Measurements from ENCODE around the gene CEACAM1. TPM values are rescaled to one million over a fixed set of nuclear protein-coding genes. Genes with fewer than 3 reads are reported as not detected.
A peak's percentile ranks its signal among the peaks of the same experiment; 100 is the strongest.

The CEACAM1 gene
- total RNA-seq, 1 experiment from 2014 or later: 1.5 TPM

DNA sequence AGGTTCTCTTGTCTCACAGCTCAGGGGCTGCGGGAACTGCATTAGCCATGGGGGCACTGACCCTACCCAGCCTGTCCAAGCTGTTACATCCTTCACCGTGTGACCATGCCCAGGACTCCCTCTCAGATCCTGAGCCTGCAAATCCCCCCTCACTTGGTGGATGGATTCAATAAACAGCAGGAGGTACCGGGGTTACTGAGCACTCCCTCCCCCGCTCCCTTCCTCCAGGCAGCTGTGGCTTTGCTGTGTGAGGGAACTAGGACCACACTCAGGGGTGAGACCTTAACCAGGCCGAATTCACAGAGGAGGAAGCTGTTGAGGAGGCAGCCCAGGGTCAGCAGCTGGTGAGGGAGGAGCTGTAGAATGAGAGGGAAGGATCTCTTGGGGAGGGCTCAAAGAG, 27.0 kb upstream of the CEACAM1 start:
- Mint-ChIP-seq H3K36me3 (ENCODE audit: insufficient read depth in 1 of 3, low read depth in 3 of 3) (peaks cover 4 to 17% (median 12%) of the 10 kb centered on the region in 3 experiments; a peak in 6 of 7 replicates), H3K27me3 (ENCODE audit: low read depth) (peaks cover 19% of the 10 kb centered on the region)

More for the DNA sequence above, 27.0 kb upstream of the CEACAM1 start:
- H3K4me1 Mint-ChIP-seq: peaks cover 39 to 42% of the 10 kb centered on the region in 2 experiments
- Histone ChIP-seq H2AK5ac (ENCODE audit: insufficient read length, low read length) (no peak overlapping the region), H3K18ac (ENCODE audit: insufficient read length, low read depth, low read length) (no peak overlapping the region), H3K23me2 (ENCODE audit: insufficient read length, low read depth, low read length, poor library complexity, severe bottlenecking) (no peaks in the 10 kb centered on the region), H4K8ac (replicated peaks; ENCODE audit: insufficient read length, low read depth, low read length) (no peak overlapping the region), H3K79me1 (ENCODE audit: insufficient read depth, low read depth, low read length, poor library complexity, severe bottlenecking) (no peaks in the 10 kb centered on the region), H3K14ac (ENCODE audit: insufficient read depth, low read length) (no peak overlapping the region), H3K4ac (ENCODE audit: low read depth, low read length) (no peak overlapping the region), H3K9me3 (ENCODE audit: control insufficient read depth, low read depth, low read length) (no peaks in the 10 kb centered on the region), H3K27me3 (ENCODE audit: insufficient read depth, low read length) (no peaks in the 10 kb centered on the region), H3K56ac (ENCODE audit: insufficient read length, low read depth, low read length) (no peak overlapping the region), H2BK5ac (ENCODE audit: insufficient read length, low read length) (no peak overlapping the region), H3K4me1 (ENCODE audit: insufficient read depth, low read length) (peaks cover 3% of the 10 kb centered on the region; the same call in 1 of the 2 replicates), H3K27ac (ENCODE audit: insufficient read length, low read depth, low read length) (no peak overlapping the region), H3K79me2 (ENCODE audit: insufficient read depth, low read length) (no peaks in the 10 kb centered on the region), H2BK20ac (ENCODE audit: low read depth, low read length, poor library complexity, severe bottlenecking) (no peak overlapping the region), H4K91ac (ENCODE audit: insufficient read length, low read depth, low read length) (no peak overlapping the region), H3T11ph (ENCODE audit: low read length) (no peak overlapping the region), H2BK12ac (ENCODE audit: insufficient read length, low read depth, low read length) (no peak overlapping the region), H3K23ac (ENCODE audit: insufficient read length, low read depth, low read length) (no peak overlapping the region), H2AFZ (ENCODE audit: low read length) (no peak overlapping the region), H2BK120ac (ENCODE audit: low read depth, low read length, poor library complexity, severe bottlenecking) (no peak overlapping the region), H3K9ac (ENCODE audit: extremely low read depth, insufficient read length, low read length) (no peak overlapping the region), H4K20me1 (ENCODE audit: control insufficient read depth, insufficient read depth, insufficient read length) (no peaks in the 10 kb centered on the region), H2BK15ac (ENCODE audit: low read depth, low read length) (no peak overlapping the region), H4K5ac (ENCODE audit: insufficient read length, low read depth, low read length) (no peak overlapping the region), H3K4me2 (ENCODE audit: insufficient read depth, insufficient read length, low read length) (no peak overlapping the region)
- H3K27ac Mint-ChIP-seq: peak overlapping the region in 1 of 3 experiments; percentile 86; a peak in 1 of 7 replicates
- TF ChIP-seq, protein P1, sequence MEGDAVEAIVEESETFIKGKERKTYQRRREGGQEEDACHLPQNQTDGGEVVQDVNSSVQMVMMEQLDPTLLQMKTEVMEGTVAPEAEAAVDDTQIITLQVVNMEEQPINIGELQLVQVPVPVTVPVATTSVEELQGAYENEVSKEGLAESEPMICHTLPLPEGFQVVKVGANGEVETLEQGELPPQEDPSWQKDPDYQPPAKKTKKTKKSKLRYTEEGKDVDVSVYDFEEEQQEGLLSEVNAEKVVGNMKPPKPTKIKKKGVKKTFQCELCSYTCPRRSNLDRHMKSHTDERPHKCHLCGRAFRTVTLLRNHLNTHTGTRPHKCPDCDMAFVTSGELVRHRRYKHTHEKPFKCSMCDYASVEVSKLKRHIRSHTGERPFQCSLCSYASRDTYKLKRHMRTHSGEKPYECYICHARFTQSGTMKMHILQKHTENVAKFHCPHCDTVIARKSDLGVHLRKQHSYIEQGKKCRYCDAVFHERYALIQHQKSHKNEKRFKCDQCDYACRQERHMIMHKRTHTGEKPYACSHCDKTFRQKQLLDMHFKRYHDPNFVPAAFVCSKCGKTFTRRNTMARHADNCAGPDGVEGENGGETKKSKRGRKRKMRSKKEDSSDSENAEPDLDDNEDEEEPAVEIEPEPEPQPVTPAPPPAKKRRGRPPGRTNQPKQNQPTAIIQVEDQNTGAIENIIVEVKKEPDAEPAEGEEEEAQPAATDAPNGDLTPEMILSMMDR (conservative IDR thresholded peaks at IDR 0.05): no peak
- no CpG with 5 or more reads among the region's 5 CpGs for WGBS (ENCODE audit: extremely low coverage, insufficient read length, low lambda C conversion rate)
- H3K9me3 Mint-ChIP-seq: peaks cover 15 to 22% of the 10 kb centered on the region in 2 experiments
- no peak overlapping the region for H3K4me3 Mint-ChIP-seq
- DNase-seq: peak; percentile 35
